Mucosa of rectum (tissue), 2 donors: ENCODE results near the gene LDLRAD3.

Experiments
- H3K27ac ChIP-seq, 2 donors: one replicate each; pipeline ENCODE4 v1.7.0; 2013; ENCODE audit warnings: inconsistent platforms in 2 of 2, low read depth in 2 of 2, low read length in 2 of 2
- H3K27me3 ChIP-seq, 2 donors: one replicate each; pipeline ENCODE4 v1.7.0; 2013; ENCODE audit warnings: low read length in 2 of 2; ENCODE audit not compliant: control insufficient read depth in 2 of 2, insufficient read depth in 2 of 2
- H3K36me3 ChIP-seq, 2 donors: one replicate each; pipeline ENCODE4 v1.7.0; 2013; ENCODE audit warnings: low read length in 2 of 2; ENCODE audit not compliant: control insufficient read depth in 2 of 2, insufficient read depth in 2 of 2
- H3K4me1 ChIP-seq, 2 donors: one replicate each; pipeline ENCODE4 v1.7.0; 2013; ENCODE audit warnings: low read length in 2 of 2, mild to moderate bottlenecking in 1 of 2; ENCODE audit not compliant: control insufficient read depth in 2 of 2, insufficient read depth in 2 of 2
- H3K4me3 ChIP-seq, 2 donors: one replicate each; pipeline ENCODE4 v1.7.0; 2013; ENCODE audit warnings: low read length in 2 of 2
- H3K9ac ChIP-seq, 2 donors: one replicate each; pipeline ENCODE4 v1.7.0; 2013; ENCODE audit warnings: low read length in 2 of 2, low read depth in 1 of 2, mild to moderate bottlenecking in 1 of 2
- H3K9me3 ChIP-seq, 2 donors: one replicate each; pipeline ENCODE4 v1.7.0; 2013; ENCODE audit warnings: low read length in 2 of 2; ENCODE audit not compliant: control insufficient read depth in 2 of 2
- donor health status: healthy.
- donor health status: Normal muscosa, but diverticular disease.

LDLRAD3 gene

DNA sequence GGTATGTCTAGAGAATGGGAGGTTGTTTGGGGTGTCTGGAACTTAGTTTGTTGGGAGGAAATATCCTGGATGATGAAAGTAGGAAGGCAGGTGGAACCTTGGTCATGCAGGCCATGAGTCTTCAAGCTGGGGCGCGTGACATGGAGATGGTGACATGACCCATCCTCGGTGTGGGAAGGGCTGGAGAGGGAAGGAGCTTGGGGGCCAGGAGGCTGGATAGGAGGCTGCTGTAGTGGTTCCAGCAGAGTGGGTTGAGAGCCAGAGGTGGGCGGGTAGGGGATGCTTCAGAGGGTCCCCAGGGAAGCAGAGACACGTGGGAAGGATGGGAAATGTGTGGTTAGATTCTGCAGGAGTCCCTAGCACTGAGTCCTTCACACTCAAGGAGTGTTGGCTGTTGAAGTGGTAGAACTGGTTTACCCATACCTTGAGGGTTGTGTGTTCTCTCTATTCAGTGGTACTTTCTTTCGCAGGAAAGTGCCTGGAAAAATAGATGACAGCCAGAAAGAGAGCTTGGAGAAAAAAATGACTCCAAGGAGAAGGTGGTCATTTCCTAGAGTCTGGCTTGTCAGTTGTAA lies 56.8 kb downstream of the LDLRAD3 start:
- no peaks in the 10 kb centered on the region for H3K27me3 ChIP-seq
- no peak overlapping the region for H3K4me3 ChIP-seq
- no peaks in the 10 kb centered on the region for H3K4me1 ChIP-seq
- H3K36me3 ChIP-seq: no peaks in the 10 kb centered on the region
- H3K9me3 ChIP-seq: no peaks in the 10 kb centered on the region
- H3K9ac ChIP-seq: no peak overlapping the region
- H3K27ac ChIP-seq: no peak overlapping the region

DNA sequence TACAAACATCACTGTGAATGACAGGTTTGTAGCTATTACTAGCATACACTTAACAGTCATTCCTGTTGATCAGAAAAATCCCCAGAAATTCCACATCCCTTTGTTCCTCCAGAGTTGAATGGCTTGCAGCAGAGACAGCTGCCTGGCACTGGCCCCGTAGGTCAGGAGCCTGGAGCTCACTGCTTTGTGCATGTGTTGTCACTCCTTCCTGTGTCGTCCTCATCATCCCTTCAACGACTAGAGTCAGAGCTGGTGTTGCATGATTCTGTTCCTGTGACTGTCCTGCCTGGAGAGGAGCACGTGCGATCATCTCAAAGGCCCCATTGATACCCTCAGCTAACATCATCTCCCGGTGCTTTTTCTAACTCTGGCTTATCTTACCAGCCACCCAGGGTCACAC lies 58.3 kb downstream of the LDLRAD3 start:
- Histone ChIP-seq H3K4me3 (no peak overlapping the region), H3K27me3 (no peaks in the 10 kb centered on the region), H3K4me1 (no peaks in the 10 kb centered on the region), H3K27ac (no peak overlapping the region), H3K36me3 (no peaks in the 10 kb centered on the region), H3K9me3 (no peaks in the 10 kb centered on the region), H3K9ac (no peak overlapping the region)

DNA sequence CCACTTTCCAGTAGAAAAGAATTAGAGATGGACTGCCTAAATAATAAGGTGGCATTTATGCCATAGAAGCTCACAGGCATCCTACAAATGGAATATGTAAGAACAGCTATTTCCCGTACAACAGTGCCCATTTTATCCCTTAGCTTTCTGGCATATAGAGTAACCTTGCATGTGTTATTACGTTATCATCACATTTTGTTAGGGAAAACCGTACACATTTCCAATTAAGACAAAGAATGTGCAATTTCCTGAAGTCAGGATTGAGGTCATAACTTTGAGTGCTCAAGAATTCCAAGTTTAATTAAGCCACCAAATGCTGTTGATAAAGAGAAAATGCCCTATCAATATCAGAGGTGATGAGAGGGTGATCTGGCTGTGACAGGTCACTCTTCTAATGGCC lies 58.9 kb downstream of the LDLRAD3 start:
- Histone ChIP-seq H3K4me1 (no peaks in the 10 kb centered on the region), H3K9ac (no peak overlapping the region), H3K36me3 (no peaks in the 10 kb centered on the region), H3K4me3 (no peak overlapping the region), H3K27ac (no peak overlapping the region), H3K27me3 (no peaks in the 10 kb centered on the region), H3K9me3 (no peaks in the 10 kb centered on the region)

DNA sequence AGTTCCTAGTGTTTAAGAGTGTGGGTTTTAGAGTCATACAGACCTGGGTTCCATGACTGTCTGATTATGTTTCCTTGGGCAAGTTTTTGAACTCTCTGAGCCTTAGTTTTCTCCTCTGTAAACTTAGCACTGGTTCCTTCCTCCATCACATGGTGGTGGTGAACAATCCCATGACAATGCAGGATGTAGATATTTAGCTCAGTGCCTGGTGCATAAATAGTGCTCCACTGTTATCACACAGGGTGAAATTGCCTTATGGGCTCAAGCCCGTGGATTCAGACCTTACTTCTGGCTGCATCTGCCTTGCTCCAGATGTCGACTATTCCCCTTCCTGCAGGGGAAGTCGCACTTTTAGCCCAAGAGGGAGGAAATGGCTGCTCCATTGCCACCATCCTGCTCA lies 62.7 kb downstream of the LDLRAD3 start:
- H3K27me3 ChIP-seq: no peaks in the 10 kb centered on the region

DNA sequence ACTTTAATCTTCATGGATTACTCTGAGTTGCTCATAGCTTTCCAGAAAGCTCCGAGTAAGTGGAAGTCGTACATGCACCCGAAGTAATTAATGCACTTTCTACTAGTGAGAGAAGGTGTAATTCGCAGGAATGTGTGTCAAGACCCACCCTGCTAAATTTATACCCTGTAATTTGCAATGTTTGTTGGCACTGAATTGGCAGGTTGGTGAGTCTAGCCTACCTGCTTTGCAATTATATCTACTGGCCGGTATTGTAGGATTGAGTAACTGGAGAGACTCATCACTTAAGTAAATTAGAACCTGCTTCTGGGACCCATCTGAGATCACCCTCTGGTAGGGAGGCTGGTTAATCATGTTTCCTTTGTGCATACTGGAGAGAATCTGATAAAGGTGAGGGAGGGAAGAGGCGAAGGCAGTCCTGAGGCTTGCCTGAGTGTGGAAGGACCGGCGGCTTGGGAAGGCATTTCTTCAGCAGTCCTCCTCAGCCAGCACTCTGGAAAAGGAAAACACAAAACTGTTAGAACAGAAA lies 63.3 kb downstream of the LDLRAD3 start:
- H3K9me3 ChIP-seq: no peaks in the 10 kb centered on the region
- no peak overlapping the region for H3K27ac ChIP-seq

More for the DNA sequence above, 62.7 kb downstream of the LDLRAD3 start:
- no peak overlapping the region for H3K4me3 ChIP-seq
- H3K36me3 ChIP-seq: no peaks in the 10 kb centered on the region
- H3K9me3 ChIP-seq: no peaks in the 10 kb centered on the region
- H3K4me1 ChIP-seq: no peaks in the 10 kb centered on the region
- H3K9ac ChIP-seq: no peak overlapping the region
- no peak overlapping the region for H3K27ac ChIP-seq

DNA sequence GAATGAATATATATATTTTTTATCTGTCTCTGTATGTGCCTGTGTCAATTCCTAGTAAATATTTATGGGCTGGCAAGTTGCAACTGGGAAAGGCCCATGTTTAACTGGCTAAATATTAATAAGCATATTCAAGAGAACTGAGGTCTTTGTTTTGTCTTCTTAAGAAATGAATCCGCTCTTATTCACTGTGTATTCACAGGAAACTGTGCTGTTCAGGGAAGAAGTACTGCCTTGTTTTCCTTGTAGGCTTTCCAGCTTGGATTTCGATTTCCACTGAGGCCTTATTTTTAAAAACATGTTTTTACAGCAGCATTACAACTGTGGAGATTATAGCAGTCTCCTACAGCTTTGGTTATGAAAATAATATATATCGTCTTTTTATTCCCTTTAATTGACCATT lies 64.7 kb downstream of the LDLRAD3 start:
- Histone ChIP-seq H3K27ac (no peak overlapping the region), H3K27me3 (no peaks in the 10 kb centered on the region), H3K36me3 (no peaks in the 10 kb centered on the region), H3K9me3 (no peaks in the 10 kb centered on the region), H3K4me3 (no peak overlapping the region), H3K9ac (no peak overlapping the region), H3K4me1 (no peaks in the 10 kb centered on the region)

More for the DNA sequence above, 63.3 kb downstream of the LDLRAD3 start:
- no peaks in the 10 kb centered on the region for H3K36me3 ChIP-seq
- H3K4me1 ChIP-seq: no peaks in the 10 kb centered on the region
- H3K4me3 ChIP-seq: no peak overlapping the region
- no peak overlapping the region for H3K9ac ChIP-seq
- no peaks in the 10 kb centered on the region for H3K27me3 ChIP-seq

DNA sequence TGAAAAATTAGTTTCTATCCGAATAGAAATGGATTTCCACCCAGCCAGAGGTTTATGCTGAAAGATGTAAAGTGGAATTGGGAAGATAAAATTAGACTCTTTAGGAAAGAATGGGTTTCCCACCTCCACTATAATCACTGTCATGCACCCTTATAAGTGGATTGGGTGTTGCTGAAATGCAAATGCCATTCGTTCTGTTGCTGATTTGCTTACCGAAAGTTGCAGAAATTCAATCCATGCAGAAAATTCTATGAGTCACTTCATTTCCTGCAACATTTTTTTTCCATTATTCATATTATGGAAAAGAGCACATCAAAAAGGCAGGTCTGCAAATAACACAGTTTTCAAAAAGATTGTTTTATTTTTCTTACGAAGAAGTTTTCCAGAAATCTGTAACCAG lies 65.6 kb downstream of the LDLRAD3 start:
- H3K27me3 ChIP-seq: no peaks in the 10 kb centered on the region
- H3K27ac ChIP-seq: no peak overlapping the region
- H3K4me3 ChIP-seq: no peak overlapping the region
- no peak overlapping the region for H3K9ac ChIP-seq
- H3K36me3 ChIP-seq: no peaks in the 10 kb centered on the region
- no peaks in the 10 kb centered on the region for H3K4me1 ChIP-seq
- H3K9me3 ChIP-seq: no peaks in the 10 kb centered on the region

DNA sequence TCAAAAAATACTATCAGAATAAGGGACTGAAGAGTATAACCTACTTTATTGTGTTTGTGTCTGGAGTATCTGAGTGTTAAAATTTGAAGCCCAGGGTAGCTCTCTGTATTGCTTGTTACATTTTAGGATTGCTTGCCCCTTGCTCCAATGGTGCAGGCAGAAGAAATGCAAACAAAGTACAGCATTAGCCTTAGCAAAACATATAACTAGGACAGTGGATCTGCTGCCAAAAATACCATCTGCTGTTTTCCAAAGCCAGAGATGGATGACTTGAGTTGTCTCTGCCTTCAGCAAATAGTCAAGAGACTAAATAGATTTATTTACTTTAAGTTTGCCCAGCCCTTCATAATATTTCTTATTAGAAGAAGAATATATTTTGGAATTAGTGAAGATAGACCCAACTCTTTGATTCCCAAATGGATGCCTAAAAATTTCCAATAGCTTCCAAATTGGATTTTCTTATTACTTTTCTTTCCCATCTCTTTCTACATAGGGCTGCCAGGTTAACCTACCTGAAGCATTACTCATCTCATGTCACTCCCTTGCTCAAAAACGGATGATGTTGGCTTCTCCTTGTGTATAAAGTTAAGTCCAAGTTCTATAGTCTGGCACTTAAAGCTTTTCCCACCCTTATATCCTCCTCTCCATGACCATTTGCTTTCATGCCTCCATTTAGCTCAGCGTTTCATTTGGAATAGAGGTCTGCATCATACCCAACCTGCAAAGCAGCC lies 66.3 kb downstream of the LDLRAD3 start:
- H3K27ac ChIP-seq: no peak overlapping the region
- no peak overlapping the region for H3K4me3 ChIP-seq
- no peaks in the 10 kb centered on the region for H3K4me1 ChIP-seq
- no peaks in the 10 kb centered on the region for H3K36me3 ChIP-seq
- no peak overlapping the region for H3K9ac ChIP-seq
- H3K9me3 ChIP-seq: no peaks in the 10 kb centered on the region
- H3K27me3 ChIP-seq: no peaks in the 10 kb centered on the region

DNA sequence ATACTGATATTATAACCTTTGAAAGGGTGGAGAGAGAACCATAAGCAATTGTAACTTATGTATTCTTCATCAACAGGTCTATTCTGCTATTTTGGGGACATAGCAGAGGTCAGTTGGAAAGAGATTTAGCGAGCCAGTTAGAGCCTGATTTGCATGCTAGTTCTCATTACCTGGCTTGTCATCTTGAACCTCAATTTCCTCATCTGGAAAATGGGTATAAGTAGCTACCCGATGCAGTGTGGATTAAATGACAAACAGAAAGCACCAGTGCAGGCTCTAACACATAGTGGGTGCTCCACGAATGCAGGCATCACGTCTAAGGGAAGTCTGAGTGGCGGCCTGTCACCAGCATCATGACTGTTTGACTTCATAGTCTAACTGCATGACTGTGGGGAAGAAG lies 67.7 kb downstream of the LDLRAD3 start:
- Histone ChIP-seq H3K27me3 (no peaks in the 10 kb centered on the region), H3K27ac (no peak overlapping the region), H3K4me1 (no peaks in the 10 kb centered on the region), H3K9ac (no peak overlapping the region), H3K9me3 (no peaks in the 10 kb centered on the region), H3K4me3 (no peak overlapping the region), H3K36me3 (no peaks in the 10 kb centered on the region)

DNA sequence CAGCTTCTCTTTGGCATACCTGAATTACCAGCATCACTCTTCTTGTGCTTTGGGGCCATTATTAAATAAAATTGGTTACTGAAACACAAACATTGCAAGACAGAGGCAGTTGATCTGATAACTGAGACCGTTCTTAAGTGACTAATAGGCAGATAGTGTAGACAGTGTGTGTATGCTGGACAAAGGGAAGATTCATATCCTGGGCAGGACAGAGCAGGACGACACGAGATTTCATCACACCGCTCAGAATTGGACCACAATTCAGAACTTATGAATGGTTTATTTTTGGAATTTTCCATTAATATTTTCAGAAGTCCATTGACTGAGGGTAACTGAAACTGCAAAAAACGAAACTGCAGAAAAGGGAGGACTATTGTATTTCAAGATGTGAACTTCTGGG lies 68.6 kb downstream of the LDLRAD3 start:
- Histone ChIP-seq H3K9me3 (no peaks in the 10 kb centered on the region), H3K27ac (no peak overlapping the region), H3K4me3 (no peak overlapping the region), H3K4me1 (no peaks in the 10 kb centered on the region), H3K36me3 (no peaks in the 10 kb centered on the region), H3K9ac (no peak overlapping the region), H3K27me3 (no peaks in the 10 kb centered on the region)
